SK-N-DZ (cell line): ENCODE measurements around the gene NUP85. TPM values are rescaled to one million over a fixed set of nuclear protein-coding genes. Genes with fewer than 3 reads are reported as not detected.
"Not testable (repeated sequence)": the region's sequence is repeated elsewhere in the genome, so short reads cannot be mapped to it uniquely, and the experiment has no call there.

Experiments used
- DNase-seq: peaks from one replicate; pipeline ENCODE4 v3.0.0-alpha.2; 2015; ENCODE audit warnings: low spot score
- polyA plus RNA-seq, 2 experiments: library from polyadenylated mRNA; depleted of rRNA; stranded (reverse); fragments of >200 nt; gene quantifications; 2 replicates each; pipeline ENCODE4 v1.2.3, GENCODE V29; 2014

NUP85 gene, protein sequence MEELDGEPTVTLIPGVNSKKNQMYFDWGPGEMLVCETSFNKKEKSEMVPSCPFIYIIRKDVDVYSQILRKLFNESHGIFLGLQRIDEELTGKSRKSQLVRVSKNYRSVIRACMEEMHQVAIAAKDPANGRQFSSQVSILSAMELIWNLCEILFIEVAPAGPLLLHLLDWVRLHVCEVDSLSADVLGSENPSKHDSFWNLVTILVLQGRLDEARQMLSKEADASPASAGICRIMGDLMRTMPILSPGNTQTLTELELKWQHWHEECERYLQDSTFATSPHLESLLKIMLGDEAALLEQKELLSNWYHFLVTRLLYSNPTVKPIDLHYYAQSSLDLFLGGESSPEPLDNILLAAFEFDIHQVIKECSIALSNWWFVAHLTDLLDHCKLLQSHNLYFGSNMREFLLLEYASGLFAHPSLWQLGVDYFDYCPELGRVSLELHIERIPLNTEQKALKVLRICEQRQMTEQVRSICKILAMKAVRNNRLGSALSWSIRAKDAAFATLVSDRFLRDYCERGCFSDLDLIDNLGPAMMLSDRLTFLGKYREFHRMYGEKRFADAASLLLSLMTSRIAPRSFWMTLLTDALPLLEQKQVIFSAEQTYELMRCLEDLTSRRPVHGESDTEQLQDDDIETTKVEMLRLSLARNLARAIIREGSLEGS
- polyA plus RNA-seq (2014; cell fraction: cytosol; rRNA removed) = 101 and 127 TPM in 2 replicates
- polyA plus RNA-seq (2014; cell fraction: nucleus; rRNA removed) = 374 and 399 TPM in 2 replicates

DNA sequence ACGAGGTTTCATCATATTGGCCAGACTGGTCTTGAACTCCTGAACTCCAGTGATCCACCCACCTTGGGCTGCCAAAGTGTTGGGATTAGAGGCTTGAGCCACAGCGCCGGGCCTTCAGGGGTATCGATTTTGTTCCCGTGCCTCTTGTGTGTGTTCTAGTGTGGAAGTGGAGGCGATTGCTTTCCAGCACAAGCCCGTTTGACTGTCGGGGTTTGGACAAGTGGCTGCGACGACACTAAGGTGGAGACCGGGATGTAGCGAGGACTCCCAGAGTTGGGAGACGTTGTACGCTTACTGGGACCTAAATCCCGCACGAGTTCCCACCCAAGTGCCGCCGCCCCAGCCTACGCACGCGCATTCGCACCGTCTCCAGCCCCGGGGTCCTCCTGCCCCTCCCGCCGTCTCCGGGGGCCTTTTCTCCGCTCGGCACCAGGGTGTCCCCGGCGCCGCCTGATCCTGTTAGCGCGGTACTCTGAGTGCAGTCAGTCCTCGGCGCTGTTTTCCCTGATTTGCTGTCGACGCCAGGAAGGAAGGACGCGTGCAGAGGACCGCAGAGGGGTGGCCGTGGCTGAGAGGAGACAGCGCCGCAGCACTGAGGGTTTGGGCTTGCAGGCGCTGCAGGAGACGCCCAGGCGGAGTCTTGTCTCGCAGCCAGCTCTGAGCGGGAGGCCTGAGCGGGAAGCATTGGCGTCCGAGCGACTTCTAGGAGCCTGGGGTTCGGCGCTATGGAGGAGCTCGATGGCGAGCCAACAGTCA is at the start of gene NUP85:
TSS of gene NUP85 (plus strand) at position 643 of the 756 bp plus-strand sequence. CDS start at position 726, 83 bp downstream.
- DNase-seq = peak; percentile 98

GRCh38 chr17:75158480-75158879 is 47.0 kb upstream of the NUP85 start:
- not testable (repeated sequence) for DNase-seq

DNA sequence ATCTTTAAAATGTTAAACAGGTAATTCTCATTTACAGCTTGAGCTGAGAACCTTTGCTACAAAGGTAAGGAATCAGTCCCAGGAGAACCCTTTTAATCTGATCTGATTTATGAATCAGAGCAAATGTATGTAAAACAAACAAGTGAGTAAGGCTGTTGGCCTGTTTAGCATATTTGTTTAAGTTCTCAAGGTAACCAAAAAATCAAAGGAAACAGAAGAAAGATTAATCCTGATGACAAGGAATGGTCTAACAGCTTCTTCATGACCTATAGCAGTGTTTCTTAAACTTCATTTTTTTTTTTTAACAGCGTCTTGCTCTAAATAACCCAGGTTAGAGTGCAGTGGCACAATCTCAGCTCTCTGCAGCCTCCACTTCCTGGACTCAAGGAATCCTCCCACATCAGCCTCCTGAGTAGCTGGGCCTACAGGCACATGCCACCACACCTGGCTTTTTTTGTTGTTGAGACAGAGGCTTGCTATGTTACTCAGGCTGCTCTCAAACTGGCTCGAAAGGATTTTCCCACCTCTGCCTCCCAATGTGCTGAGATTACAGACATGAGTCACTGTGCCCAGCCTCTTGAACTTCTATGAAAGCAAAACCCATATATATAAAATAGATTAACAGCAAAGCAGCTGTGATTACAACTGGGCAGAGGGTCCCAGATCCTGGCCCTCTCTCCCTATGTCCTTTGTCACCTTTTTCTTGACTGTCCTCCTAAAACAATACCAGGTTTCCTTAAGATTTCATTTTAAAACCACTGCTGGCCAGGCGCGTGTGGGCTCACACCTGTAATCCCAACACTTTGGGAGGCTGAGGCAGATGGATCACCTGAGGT is 46.1 kb upstream of the NUP85 start:
- no peak for DNase-seq

DNA sequence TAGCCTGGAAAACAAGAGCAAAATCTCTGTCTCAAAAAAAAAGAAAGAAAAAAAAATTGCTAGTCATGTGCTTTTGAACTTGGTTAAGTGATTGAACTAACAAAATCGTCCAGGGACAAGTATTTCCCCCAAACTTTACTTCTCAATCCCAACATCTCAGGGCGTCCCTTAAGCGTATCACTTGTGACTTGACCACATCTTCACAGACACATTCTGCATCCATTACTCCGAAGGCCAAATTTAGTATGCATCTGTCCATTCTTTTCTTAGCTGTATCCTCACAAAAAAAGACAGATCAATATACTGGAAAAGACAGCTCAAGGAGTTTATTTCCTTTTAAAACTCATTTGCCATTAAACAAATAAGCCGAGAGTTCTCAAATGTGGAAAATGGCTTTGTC is 45.3 kb upstream of the NUP85 start:
- DNase-seq = no peak

GRCh38 chr17:75163074-75163473 is 42.4 kb upstream of the NUP85 start:
- no peak for DNase-seq

- not testable (repeated sequence) for DNase-seq
Observed at GRCh38 chr17:75164606-75165005, 40.9 kb upstream of the NUP85 start.

DNA sequence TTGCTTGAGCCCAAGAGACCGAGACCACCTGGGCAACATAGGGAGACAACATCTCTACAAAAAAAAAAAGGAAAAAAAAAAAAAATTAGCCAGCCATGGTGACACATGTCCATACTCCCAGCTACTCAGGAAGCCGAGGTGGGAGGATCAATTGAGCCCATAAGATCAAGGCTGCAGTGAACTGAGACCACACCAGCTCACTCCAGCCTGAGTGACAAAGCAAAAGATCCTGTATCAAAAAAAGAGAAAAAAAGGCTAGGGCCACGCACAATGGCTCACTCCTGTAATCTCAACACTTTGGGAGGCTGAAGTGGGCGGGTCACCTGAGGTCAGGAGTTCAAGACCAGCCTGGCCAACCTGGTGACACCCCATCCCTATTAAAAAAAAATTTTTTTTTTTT is 36.5 kb upstream of the NUP85 start:
- no peak for DNase-seq

DNA sequence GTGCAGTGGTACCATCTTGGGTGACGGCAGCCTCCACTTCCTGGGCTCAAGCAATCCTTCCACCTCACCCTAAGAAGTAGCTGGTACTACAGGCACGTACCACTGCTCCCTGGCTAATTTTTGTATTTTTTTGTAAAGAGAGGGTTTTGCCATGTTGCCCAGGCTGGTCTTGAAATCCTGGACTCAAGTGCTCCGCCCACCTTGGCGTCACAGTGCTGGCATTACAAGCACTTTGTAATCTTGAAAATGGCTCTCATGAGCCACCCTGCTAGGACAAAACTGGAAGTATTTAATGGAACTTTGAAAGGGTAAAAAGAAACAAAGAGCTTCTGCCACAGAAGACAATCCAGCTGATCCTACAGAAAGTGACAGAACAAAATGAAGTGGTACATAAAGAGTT is 32.0 kb upstream of the NUP85 start:
- DNase-seq = no peak

DNA sequence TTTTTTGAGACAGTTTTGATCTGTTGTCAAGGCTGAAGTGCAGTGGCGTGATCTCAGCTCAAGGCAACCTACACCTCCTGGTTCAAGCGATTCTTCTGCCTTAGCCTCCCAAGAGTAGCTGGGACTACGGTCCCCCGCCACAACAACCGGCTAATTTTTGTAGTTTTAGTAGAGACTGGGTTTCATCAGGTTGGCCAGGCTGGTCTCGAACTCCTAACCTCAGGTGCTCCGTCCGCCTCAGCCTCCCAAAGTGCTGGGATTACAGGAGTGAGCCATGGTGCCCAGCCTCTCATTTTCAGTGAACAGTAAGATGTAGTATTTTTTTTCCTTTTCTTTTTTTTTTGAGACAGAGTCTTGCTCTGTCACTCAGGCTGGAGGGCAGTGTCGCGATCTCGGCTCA is 30.5 kb upstream of the NUP85 start:
- DNase-seq = no peak

GRCh38 chr17:75176625-75177024 is 28.9 kb upstream of the NUP85 start:
- DNase-seq = no peak

DNA sequence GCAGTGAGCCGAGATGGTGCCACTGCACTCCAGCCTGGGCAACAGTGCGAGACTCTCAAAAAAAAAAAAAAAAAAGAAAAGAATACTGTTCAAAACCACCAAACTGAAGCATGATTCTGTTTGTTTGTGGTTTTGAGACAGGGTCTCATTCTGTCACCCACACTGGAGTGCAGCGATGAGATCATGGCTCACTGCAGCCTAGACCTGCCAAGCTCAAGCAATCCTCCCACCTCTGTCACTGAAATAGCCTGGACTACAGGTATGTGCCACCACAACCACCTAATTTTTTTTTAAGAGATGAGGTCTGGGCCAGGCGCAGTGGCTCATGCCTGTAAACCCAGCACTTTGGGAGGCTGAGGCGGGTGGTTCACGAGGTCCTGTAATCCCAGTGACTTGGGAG is 27.0 kb upstream of the NUP85 start:
- DNase-seq = no peak

DNA sequence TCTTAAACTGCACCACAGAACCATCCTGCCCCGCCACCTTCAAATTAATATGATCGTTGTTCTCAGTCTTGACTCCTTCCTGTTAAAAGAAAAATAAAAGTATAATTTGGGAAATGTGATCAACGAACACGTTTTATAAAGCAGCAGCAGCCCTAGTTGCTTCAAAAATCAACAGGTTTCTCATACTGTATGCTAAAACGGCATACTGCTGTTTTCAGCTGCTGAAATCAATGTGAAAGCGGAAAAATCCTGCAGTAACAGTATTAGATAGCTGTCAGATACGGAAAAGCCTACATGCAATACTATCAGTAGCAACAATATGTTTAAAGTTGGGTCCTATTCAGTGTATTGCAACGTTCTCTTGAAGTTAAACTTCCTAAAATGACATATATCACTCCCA is 24.4 kb upstream of the NUP85 start:
- DNase-seq = no peak

- DNase-seq = no peak
Observed at GRCh38 chr17:75181608-75182318, 23.7 kb upstream of the NUP85 start.

- no peak for DNase-seq
Observed at GRCh38 chr17:75182319-75182568, 23.2 kb upstream of the NUP85 start.

DNA sequence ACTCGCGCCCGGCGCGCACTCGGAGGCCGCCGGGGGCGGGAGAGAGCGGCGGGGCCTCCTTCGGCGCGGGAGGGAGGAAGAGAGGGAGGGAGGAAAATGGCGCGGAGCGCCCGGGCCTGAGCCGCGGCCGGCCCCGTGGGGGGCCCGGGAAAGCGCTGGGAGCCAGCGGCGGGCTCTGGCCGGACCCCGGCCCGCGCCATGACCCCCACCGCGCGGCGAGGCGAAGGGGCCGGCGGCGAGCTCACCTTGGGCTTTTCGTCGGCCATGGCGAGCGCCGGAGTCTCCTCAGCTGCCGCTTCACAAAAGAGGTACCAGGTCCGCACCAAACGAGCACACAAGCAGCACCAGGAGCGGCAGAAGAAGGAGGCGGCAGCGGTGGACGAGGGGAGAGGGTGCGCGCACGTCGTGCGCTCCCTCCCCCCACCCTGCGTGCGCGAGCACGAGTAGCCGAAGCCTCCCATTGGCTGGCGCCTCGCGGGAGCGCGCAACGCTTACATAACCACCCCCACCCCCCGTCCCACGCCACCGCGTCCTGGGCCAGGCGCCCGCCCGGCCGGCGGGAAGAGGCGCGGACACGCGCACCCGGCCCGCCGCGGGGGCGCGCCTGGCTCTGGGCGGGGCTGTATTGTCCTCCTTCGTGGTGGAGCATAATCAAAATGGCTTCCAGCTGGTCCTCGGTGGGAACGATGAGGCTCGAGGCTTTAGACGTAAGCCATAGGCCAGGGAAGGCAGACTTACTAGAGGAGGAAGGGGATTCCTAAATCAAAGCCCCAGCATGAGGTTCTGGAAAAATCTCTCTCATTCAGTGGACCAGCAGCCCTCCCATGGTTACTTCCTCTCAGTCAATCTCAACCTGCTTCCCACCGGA is 22.7 kb upstream of the NUP85 start, which contains the start of gene SUMO2:
TSS of gene SUMO2 (minus strand) at position 391 of the 868 bp plus-strand sequence. CDS start at position 266, 125 bp downstream.
- DNase-seq = peak; percentile 94

DNA sequence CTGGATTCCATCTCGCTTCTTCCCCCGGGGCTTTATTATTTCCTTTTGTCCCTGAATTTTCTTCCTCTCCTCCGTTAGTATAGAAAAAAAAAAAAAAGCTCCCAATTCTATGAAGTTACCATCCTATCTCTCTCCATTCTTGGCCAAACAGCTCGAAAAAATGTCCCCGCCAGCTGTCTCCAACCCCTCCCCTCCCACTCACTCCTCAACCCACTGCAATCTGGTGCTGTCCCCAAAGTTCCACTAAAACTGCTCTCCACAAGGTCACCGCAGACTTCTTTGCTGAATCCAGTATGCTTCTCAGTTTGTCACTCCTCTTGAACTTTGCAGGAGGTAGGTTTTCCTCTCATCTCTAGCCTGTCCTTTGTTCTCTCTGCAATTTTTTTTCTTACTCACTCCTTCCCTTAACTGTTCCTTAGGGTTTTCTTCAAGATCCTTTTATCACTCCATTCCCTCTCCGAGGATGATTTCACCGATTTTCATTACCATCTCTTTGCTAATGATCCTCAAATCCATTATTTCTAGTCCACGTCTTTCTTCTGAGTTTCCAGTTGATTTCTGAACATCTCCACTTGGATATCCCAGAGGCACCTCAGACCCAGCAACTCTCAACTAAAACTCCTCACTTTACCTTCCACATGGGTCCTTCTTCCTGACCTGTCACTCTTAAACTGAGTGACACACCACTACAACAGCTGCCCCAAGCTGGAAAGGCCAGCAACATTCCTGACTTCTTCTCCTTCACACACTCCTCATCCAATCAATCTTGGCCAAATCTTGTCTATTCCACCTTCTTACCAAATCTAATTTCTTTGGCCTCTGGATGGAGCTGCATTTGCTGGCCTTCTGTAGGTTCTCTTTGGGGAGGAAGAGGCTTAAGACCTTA is 21.2 kb upstream of the NUP85 start:
- DNase-seq = no peak

- no peak for DNase-seq
Observed at GRCh38 chr17:75188614-75189013, 16.9 kb upstream of the NUP85 start.

DNA sequence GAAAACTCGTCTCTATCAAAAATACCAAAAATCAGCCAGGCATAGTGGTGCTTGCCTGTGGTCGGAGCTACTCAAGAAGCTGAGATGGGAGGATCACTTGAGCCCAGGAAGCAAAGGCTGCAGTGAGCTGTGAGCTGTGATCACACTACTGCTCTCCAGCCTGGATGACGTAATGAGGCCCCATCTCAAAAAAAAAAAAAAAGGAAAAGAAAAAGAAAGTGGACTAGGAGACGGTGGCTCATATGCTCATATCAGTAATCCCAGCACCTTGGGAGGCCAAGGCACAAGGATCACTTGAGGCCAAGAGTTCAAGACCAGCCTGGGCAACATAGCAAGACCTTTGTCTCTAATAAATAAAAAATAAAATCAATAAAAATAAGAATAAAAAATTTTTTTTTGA is 13.9 kb upstream of the NUP85 start:
- DNase-seq = peak; percentile 35

DNA sequence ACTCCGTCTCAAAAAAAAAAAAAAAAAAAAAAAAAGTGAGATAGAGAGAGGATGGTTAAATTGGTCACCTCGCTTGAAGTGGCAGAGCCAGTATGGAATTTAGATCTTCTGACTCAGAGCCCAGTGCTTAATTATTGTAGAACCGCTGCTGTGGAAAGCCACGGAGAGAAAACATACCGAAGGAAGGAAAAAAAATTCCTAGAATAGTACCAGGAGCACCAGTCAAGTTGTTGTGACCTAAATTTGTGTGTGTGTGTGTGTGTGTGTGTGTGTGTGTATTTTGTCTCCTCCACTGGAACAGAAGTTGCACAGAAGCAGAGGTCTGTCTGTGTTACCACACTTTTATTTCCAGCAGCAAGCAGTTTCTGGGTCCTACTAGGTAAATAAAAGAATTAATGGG is 10.6 kb upstream of the NUP85 start:
- DNase-seq = no peak
